D721Med (cell line): ENCODE measurements around the gene COMMD8.

Experiments used
- DNase-seq: peaks from one replicate; pipeline ENCODE4 v3.0.0; 2011; ENCODE audit warnings: low spot score; ENCODE audit not compliant: insufficient read length
- FAIRE-seq: peaks from 2 replicates; lab custom pipeline; 2011; peaks lifted over from hg19 to GRCh38; lab: Jason Lieb, UNC
- CTCF ChIP-seq: IDR thresholded peaks from 2 replicates; pipeline ENCODE4 v1.5.1; 2012; ENCODE audit warnings: mild to moderate bottlenecking, control low read depth; ENCODE audit not compliant: insufficient read depth; ENCODE audit errors: missing control alignments

COMMD8 gene

GRCh38 chr4:47410271-47410670 lies 53.2 kb downstream of the COMMD8 start:
- no peak for FAIRE-seq
- TF ChIP-seq CTCF = no peak
- no peak for DNase-seq

GRCh38 chr4:47406408-47406807 lies 57.1 kb downstream of the COMMD8 start:
- no peak for DNase-seq
- TF ChIP-seq CTCF = no peak
- no peak for FAIRE-seq
